NB4 (cell line): ENCODE measurements around the gene AKR7A2.

ENCODE experiments used
- DNase-seq: peaks from one replicate; pipeline ENCODE4 v3.0.0; 2010; ENCODE audit warnings: low read depth
- H3K4me3 ChIP-seq: one replicate; pipeline ENCODE4 v1.5.1; 2011; ENCODE audit warnings: mild to moderate bottlenecking, low read depth, low read length, moderate library complexity
- MYC ChIP-seq: IDR thresholded peaks from 2 replicates; pipeline ENCODE4 v1.6.1; 2011; ENCODE audit warnings: low read depth, low read length
- POLR2A ChIP-seq: IDR thresholded peaks from 2 replicates; pipeline ENCODE4 v1.6.1; 2011; ENCODE audit warnings: mild to moderate bottlenecking; ENCODE audit not compliant: insufficient read length; ENCODE audit errors: extremely low read depth
- TF ChIP-seq, protein P1 (sequence below): IDR thresholded peaks from 2 replicates; pipeline ENCODE4 v1.6.1; 2011; ENCODE audit warnings: low read depth, low read length
- TF ChIP-seq, protein P2 (sequence below): IDR thresholded peaks from one replicate; pipeline ENCODE4 v1.5.1; 2012; ENCODE audit warnings: low read depth, low read length

Gene AKR7A2

DNA sequence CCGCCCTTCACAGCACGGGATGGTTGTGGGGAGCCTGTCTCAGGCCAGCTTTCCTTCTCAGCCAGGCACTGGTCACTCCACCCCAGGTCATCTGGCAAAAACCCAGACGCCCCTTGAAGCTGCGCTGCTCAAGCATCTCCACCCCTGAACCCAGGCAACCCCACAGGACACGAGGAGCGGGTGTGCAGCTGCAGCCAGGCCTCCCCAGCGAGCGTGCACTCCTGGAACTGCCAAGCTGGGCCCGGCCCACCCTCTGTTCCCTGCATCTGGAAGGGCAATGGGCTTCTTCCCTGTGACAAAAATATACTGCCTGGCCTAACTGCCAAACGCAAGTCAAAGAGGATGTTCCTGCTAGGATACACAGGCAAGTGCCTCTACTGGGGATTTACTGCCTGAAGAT lies 39.9 kb upstream of the AKR7A2 start:
- TF ChIP-seq POLR2A (no peak), MYC (no peak)
- TF ChIP-seq, protein P1, sequence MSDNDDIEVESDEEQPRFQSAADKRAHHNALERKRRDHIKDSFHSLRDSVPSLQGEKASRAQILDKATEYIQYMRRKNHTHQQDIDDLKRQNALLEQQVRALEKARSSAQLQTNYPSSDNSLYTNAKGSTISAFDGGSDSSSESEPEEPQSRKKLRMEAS = no peak
- TF ChIP-seq, protein P2, sequence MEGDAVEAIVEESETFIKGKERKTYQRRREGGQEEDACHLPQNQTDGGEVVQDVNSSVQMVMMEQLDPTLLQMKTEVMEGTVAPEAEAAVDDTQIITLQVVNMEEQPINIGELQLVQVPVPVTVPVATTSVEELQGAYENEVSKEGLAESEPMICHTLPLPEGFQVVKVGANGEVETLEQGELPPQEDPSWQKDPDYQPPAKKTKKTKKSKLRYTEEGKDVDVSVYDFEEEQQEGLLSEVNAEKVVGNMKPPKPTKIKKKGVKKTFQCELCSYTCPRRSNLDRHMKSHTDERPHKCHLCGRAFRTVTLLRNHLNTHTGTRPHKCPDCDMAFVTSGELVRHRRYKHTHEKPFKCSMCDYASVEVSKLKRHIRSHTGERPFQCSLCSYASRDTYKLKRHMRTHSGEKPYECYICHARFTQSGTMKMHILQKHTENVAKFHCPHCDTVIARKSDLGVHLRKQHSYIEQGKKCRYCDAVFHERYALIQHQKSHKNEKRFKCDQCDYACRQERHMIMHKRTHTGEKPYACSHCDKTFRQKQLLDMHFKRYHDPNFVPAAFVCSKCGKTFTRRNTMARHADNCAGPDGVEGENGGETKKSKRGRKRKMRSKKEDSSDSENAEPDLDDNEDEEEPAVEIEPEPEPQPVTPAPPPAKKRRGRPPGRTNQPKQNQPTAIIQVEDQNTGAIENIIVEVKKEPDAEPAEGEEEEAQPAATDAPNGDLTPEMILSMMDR = no peak
- H3K4me3 ChIP-seq = no peak overlapping the region
- no peak for DNase-seq

DNA sequence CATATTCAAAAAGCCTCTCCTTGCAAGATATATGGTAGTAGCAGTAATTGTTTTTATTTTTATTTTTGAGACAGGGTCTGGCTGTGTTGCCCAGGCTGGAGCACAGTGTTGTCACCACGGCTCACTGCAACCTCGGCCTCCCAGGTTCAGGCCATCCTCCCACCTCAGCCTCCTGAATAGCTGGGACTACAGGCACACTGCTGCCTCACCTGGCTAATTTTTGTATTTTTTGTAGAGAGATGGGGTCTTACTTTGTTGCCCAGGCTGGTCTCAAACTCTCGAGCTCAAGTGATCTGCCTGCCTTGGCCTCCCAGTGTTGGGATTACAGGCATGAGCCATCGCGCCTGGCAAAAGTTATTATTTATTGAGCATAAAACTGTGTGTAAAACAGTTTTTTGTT lies 38.6 kb upstream of the AKR7A2 start:
- DNase-seq = no peak
- TF ChIP-seq MYC = no peak
- no peak for TF ChIP-seq POLR2A
- TF ChIP-seq, protein P2 = no peak
- TF ChIP-seq, protein P1 = no peak
- H3K4me3 ChIP-seq = no peak overlapping the region

DNA sequence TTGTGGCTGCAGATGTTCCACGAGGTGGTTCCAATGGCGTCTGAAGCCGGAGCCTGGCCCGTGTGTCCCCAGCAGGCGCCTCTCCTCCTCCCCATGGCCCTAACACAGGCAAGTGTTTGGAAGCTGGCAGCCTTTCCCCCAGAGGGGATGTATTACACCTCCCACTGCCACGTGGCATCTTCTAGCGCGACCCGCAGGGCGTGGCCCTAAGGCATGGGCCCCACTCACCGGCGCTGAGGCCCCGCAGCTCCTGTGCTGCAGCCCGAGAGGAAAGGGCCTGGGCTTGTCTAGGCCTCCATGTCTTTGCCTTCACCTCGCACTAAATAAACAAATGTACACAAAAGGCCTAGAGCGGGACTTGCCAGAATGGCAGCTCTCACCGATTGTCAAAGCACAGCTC lies 38.1 kb upstream of the AKR7A2 start:
- TF ChIP-seq, protein P1 = no peak
- TF ChIP-seq POLR2A (no peak), MYC (no peak)
- TF ChIP-seq, protein P2 = no peak
- H3K4me3 ChIP-seq = no peak overlapping the region
- DNase-seq = no peak

DNA sequence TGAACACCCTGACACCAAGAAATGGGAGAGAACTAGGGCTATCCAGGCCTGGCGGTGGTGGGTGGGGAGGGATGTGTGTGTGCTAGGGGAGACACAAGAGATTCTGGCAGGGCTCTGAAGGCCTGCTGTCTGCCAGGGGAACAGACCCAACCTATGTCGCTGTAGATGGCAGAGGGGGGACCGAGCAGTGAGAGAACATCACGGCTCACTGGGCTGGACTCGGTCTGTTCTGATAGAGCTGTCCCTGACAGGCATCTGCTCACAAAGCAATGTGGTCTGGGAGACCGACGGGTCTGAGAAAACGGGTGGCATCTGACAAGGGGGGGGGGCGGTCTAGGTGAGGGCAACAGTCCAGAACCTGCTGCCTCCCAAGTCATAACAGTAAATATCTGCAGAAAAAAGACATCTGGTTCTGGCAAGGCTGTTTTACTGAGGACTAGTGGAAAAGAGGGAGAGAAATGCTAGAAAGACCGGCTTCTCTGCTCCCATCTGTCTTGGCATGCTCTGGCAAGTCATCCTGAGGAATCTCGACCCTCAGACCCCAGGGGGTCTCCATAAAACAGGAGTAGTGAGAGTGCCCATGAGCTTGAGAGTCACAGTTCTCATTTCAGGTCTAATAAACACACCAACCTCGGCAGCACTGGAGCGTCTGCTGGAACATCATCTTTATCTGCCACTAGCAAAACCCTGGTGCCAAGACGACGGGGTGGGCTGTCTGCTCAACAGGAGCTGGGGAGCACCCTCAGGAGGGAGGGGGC lies 36.7 kb upstream of the AKR7A2 start:
- no peak for TF ChIP-seq MYC
- TF ChIP-seq, protein P1 = no peak
- TF ChIP-seq, protein P2 = no peak
- no peak for TF ChIP-seq POLR2A
- DNase-seq = no peak
- no peak overlapping the region for H3K4me3 ChIP-seq

DNA sequence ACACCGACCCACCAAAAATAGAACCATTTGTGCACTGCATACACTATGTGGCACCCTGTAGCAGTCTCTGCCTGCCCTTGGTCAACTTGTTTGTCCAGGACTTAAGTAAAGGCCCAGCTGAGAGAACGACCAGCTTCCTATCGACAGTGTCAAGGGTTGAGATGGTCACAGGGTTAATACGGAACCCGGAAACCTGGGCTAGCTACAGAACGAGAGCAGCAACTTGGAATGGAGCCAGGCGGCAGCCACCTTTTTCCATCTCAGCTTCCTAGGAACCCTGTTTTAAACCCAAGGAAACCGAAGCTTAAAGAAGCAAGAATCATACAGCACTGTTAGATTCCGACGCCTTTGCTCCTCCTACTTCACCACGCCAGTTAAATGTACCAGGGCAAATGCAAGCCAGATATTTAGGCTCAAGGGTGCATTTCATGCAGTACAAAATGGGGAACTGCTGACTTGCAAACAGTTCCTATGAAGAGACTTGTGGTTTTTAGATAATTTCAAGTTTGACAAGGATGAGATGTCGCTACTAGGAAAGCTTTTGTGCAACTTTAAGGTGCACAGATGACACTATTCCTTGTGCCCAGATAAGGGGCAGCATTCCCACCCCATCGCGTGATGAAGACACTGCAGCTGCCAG lies 35.7 kb upstream of the AKR7A2 start:
- H3K4me3 ChIP-seq = no peak overlapping the region
- TF ChIP-seq, protein P2 = no peak
- TF ChIP-seq MYC (no peak), POLR2A (no peak)
- TF ChIP-seq, protein P1 = no peak
- DNase-seq = peak; percentile 34
